ENCODE measurements around the gene PCDHB16. TPM values are rescaled to one million over a fixed set of nuclear protein-coding genes. Genes with fewer than 3 reads are reported as not detected.
"Not testable (repeated sequence)": the region's sequence is repeated elsewhere in the genome, so short reads cannot be mapped to it uniquely, and the experiment has no call there.

The PCDHB16 gene
- polyA plus RNA-seq, 12 donors: 2.8 to 6.3 (median 3.9) TPM; not detected in 1

GRCh38 chr5:141179371-141179770, 2.8 kb upstream of the PCDHB16 start:
- DNase-seq: not testable (repeated sequence)

- DNase-seq: not testable (repeated sequence)
Measured at GRCh38 chr5:141179876-141180275, 2.3 kb upstream of the PCDHB16 start.

- DNase-seq: no peak
Measured at GRCh38 chr5:141180313-141180712, 1.9 kb upstream of the PCDHB16 start.

- not testable (repeated sequence) for DNase-seq
Measured at GRCh38 chr5:141184117-141184855, 2.1 kb downstream of the PCDHB16 start.

GRCh38 chr5:141186897-141187512, 4.8 kb downstream of the PCDHB16 start, which contains the start of gene PCDHB9:
Gene PCDHB9 (plus strand): TSS chr5:141187161. CDS start chr5:141187319, 158 bp downstream.
- DNase-seq: no peak

GRCh38 chr5:141188682-141189081, 6.5 kb downstream of the PCDHB16 start:
- DNase-seq: not testable (repeated sequence)

GRCh38 chr5:141189131-141189530, 6.9 kb downstream of the PCDHB16 start:
- DNase-seq: not testable (repeated sequence)

GRCh38 chr5:141192110-141192725, 10.0 kb downstream of the PCDHB16 start, which contains the start of gene PCDHB10:
Gene PCDHB10 (plus strand): TSS chr5:141192353. CDS start chr5:141192553, 200 bp downstream.
- DNase-seq: no peak

GRCh38 chr5:141194332-141194731, 12.1 kb downstream of the PCDHB16 start:
- not testable (repeated sequence) for DNase-seq

GRCh38 chr5:141196363-141196762, 14.2 kb downstream of the PCDHB16 start:
- no peak for DNase-seq

- DNase-seq: no peak
Measured at GRCh38 chr5:141199359-141200235, 17.4 kb downstream of the PCDHB16 start, which contains the start of gene PCDHB11. Gene PCDHB11 (plus strand): TSS chr5:141199627. CDS start chr5:141199775, 148 bp downstream.

- not testable (repeated sequence) for DNase-seq
Measured at GRCh38 chr5:141201126-141201525, 18.9 kb downstream of the PCDHB16 start.

GRCh38 chr5:141201646-141202045, 19.5 kb downstream of the PCDHB16 start:
- DNase-seq: not testable (repeated sequence)

- no peak for DNase-seq
Measured at GRCh38 chr5:141208478-141208877, 26.3 kb downstream of the PCDHB16 start, which contains the start of gene PCDHB12. Gene PCDHB12 (plus strand): TSS chr5:141208719. CDS start chr5:141208908, 189 bp downstream.

- not testable (repeated sequence) for DNase-seq
Measured at GRCh38 chr5:141210281-141210680, 28.1 kb downstream of the PCDHB16 start.

- not testable (repeated sequence) for DNase-seq
Measured at GRCh38 chr5:141210849-141211248, 28.7 kb downstream of the PCDHB16 start.

GRCh38 chr5:141213656-141214339, 31.6 kb downstream of the PCDHB16 start, which contains the start of gene PCDHB13:
Gene PCDHB13 (plus strand): TSS chr5:141213919. CDS start chr5:141214124, 205 bp downstream.
- DNase-seq: not testable (repeated sequence)

- not testable (repeated sequence) for DNase-seq
Measured at GRCh38 chr5:141214583-141214982, 32.4 kb downstream of the PCDHB16 start.

GRCh38 chr5:141215504-141215903, 33.3 kb downstream of the PCDHB16 start:
- DNase-seq: not testable (repeated sequence)

GRCh38 chr5:141216035-141216434, 33.8 kb downstream of the PCDHB16 start:
- DNase-seq: not testable (repeated sequence)

Measured in muscle of arm (tissue), 12 donors.